HCT116 (cell line): Measurements from ENCODE around the gene RIN3. TPM values are rescaled to one million over a fixed set of nuclear protein-coding genes. Genes with fewer than 3 reads are reported as not detected.

Experiments used
- ATAC-seq: fragments of 200-7000 bp; cut with Tn5 transposase; 2 replicates; pipeline ENCODE4 v1.9.1; 2020; ENCODE audit warnings: mild to moderate bottlenecking, moderate library complexity
- BruUV-seq: library from RNA; stranded (reverse); fragments of 400-500 nt; replicated peaks from 2 replicates; lab custom pipeline; 2021; lab: Mats Ljungman, UMichigan
- CTCF ChIA-PET: fragments of 300-600 bp; sonication (Branson Sonifier 250); formaldehyde crosslinking; loops from one replicate; lab custom pipeline; 2021; ENCODE audit warnings: antibody characterized with exemption; lab: Charles Lee
- POLR2A ChIA-PET: fragments of 300-600, 350-600 bp; sonication (Branson Sonifier 250); formaldehyde crosslinking; loops from one replicate; lab custom pipeline; 2021; ENCODE audit warnings: antibody characterized with exemption; lab: Charles Lee
- RAD21 ChIA-PET, 2 experiments: fragments of 300-600 bp; sonication (Branson Sonifier 250); formaldehyde crosslinking; loops; one replicate each; lab custom pipeline; 2023; ENCODE audit warnings: low total read pairs in 2 of 2; ENCODE audit not compliant: uncharacterized antibody in 2 of 2, unreplicated experiment in 2 of 2, low non-redundant PET in 1 of 2; lab: Charles Lee
- DNase-seq: peaks from one replicate; pipeline ENCODE4 v3.0.0-alpha.2; 2010; ENCODE audit warnings: low read depth, low spot score
- H2AFZ ChIP-seq: fragments of 200-600 bp; shearing (Covaris generic), sonication (generic); 2 replicates; pipeline ENCODE4 v1.6.1; 2017; ENCODE audit warnings: low read depth, mixed run types, mixed read lengths, antibody characterized with exemption, low read length; ENCODE audit not compliant: poor library complexity, severe bottlenecking
- H3K27ac ChIP-seq: 2 replicates; pipeline ENCODE4 v1.5.1; 2012; ENCODE audit warnings: low read depth, low read length
- H3K27me3 ChIP-seq: fragments of 200-600 bp; sonication (generic); 2 replicates; pipeline ENCODE4 v1.6.1; 2016; ENCODE audit warnings: mixed run types, low read length, mixed read lengths; ENCODE audit not compliant: insufficient read depth
- H3K36me3 ChIP-seq, 2 experiments: fragments of 200-500 bp in 1 of 2; fragments of 200-600 bp in 1 of 2; sonication (Bioruptor generic) in 1 of 2; sonication (generic) in 1 of 2; 2 replicates each; pipeline versions ENCODE4 v1.5.1 to v1.6.1; 2014 to 2016; ENCODE audit warnings: low read length in 2 of 2, inconsistent platforms in 1 of 2, mixed read lengths in 1 of 2, mixed run types in 1 of 2; ENCODE audit not compliant: insufficient read depth in 2 of 2, control insufficient read depth in 1 of 2
- H3K4me1 ChIP-seq, 2 experiments: fragments of 200-600 bp in 1 of 2; sonication (generic) in 1 of 2; 2 replicates each; pipeline versions ENCODE4 v1.5.1 to v1.6.1; 2012 to 2017; ENCODE audit warnings: low read length in 2 of 2, inconsistent platforms in 1 of 2, mild to moderate bottlenecking in 1 of 2, mixed read lengths in 1 of 2, mixed run types in 1 of 2, moderate library complexity in 1 of 2; ENCODE audit not compliant: insufficient read depth in 2 of 2, control insufficient read depth in 1 of 2
- H3K4me2 ChIP-seq: fragments of 200-600 bp; sonication (generic); 2 replicates; pipeline ENCODE4 v1.6.1; 2017; ENCODE audit warnings: mixed run types, low read length, mixed read lengths
- H3K4me3 ChIP-seq, 2 experiments: fragments of 200-600 bp in 1 of 2; sonication (generic) in 1 of 2; replicated peaks in 1 of 2; 2 replicates each; pipeline ENCODE4 v1.5.1; 2011 to 2016; ENCODE audit warnings: low read length in 2 of 2, control low read depth in 1 of 2, low read depth in 1 of 2, mild to moderate bottlenecking in 1 of 2, mixed read lengths in 1 of 2, mixed run types in 1 of 2
- H3K79me2 ChIP-seq: fragments of 200-600 bp; sonication (generic); 2 replicates; pipeline ENCODE4 v1.6.1; 2017; ENCODE audit warnings: mild to moderate bottlenecking, mixed run types, low read length, moderate library complexity, mixed read lengths; ENCODE audit not compliant: insufficient read depth
- H3K9ac ChIP-seq: fragments of 200-600 bp; sonication (generic); 2 replicates; pipeline ENCODE4 v1.6.1; 2016; ENCODE audit warnings: low read length, mixed read lengths
- H3K9me2 ChIP-seq: fragments of 200-600 bp; sonication (generic), shearing (Covaris generic); 2 replicates; pipeline ENCODE4 v1.6.1; 2017; ENCODE audit warnings: mixed run types, mild to moderate bottlenecking, moderate library complexity; ENCODE audit not compliant: insufficient read depth
- H3K9me3 ChIP-seq, 2 experiments: fragments of 200-500 bp in 1 of 2; fragments of 200-600 bp in 1 of 2; sonication (Bioruptor generic) in 1 of 2; sonication (generic) in 1 of 2; 2 replicates each; pipeline ENCODE4 v1.6.1; 2014 to 2017; ENCODE audit warnings: low read length in 2 of 2, mixed read lengths in 2 of 2, inconsistent platforms in 1 of 2, low read depth in 1 of 2, mild to moderate bottlenecking in 1 of 2, mixed run types in 1 of 2, moderate library complexity in 1 of 2; ENCODE audit not compliant: control insufficient read depth in 1 of 2, insufficient read depth in 1 of 2
- H4K20me1 ChIP-seq: fragments of 200-600 bp; sonication (generic), shearing (Covaris generic); 2 replicates; pipeline ENCODE4 v1.6.1; 2017; ENCODE audit warnings: mixed run types, mild to moderate bottlenecking, moderate library complexity; ENCODE audit not compliant: insufficient read depth
- CEBPB ChIP-seq: IDR thresholded peaks from 2 replicates; pipeline ENCODE4 v1.6.1; 2012; ENCODE audit warnings: low read depth
- ELF1 ChIP-seq: IDR thresholded peaks from 2 replicates; pipeline ENCODE4 v1.6.1; 2012; ENCODE audit warnings: low read depth, borderline replicate concordance
- EZH2 ChIP-seq: fragments of 200-600 bp; sonication (generic); IDR thresholded peaks from 2 replicates; pipeline ENCODE4 v1.6.1; 2017; ENCODE audit warnings: antibody characterized with exemption, mixed run types
- EZH2phosphoT487 ChIP-seq: fragments of 200-600 bp; IDR thresholded peaks from 2 replicates; pipeline ENCODE4 v1.6.1; 2018; ENCODE audit warnings: antibody characterized with exemption, borderline replicate concordance
- MAX ChIP-seq: IDR thresholded peaks from 2 replicates; pipeline ENCODE4 v1.6.1; 2012
- RAD21 ChIP-seq: IDR thresholded peaks from 2 replicates; pipeline ENCODE4 v1.6.1; 2012; ENCODE audit warnings: low read depth, mild to moderate bottlenecking
- TCF7L2 ChIP-seq: IDR thresholded peaks from 2 replicates; pipeline ENCODE4 v1.7.0; 2011; ENCODE audit warnings: borderline replicate concordance, inconsistent platforms; ENCODE audit not compliant: insufficient read depth, insufficient read length; ENCODE audit errors: extremely low read depth
- YY1 ChIP-seq: IDR thresholded peaks from 2 replicates; pipeline ENCODE4 v1.6.1; 2011; ENCODE audit warnings: low read length, low read depth, moderate library complexity, mild to moderate bottlenecking; ENCODE audit not compliant: insufficient replicate concordance; ENCODE audit errors: extremely low read depth
- ZBTB33 ChIP-seq: IDR thresholded peaks from 2 replicates; pipeline ENCODE4 v1.6.1; 2011; ENCODE audit warnings: mild to moderate bottlenecking, low read length, moderate library complexity; ENCODE audit not compliant: insufficient replicate concordance; ENCODE audit errors: extremely low read depth
- ZFX ChIP-seq: fragments of 450-650 bp; IDR thresholded peaks from 2 replicates; pipeline ENCODE4 v1.6.1; 2017
- ZNF274 ChIP-seq: fragments of 200-500 bp; sonication (Bioruptor generic); IDR thresholded peaks from 2 replicates; pipeline ENCODE4 v1.6.1; 2014; ENCODE audit warnings: mild to moderate bottlenecking, low read depth, low read length, inconsistent platforms
- intact Hi-C: fragments of 100-400 bp; cut with micrococcal nuclease; formaldehyde crosslinking; loops from 2 replicates; pipeline ENCODE4 v1.10.0; 2022
- total RNA-seq: library from RNA; stranded (reverse); gene quantifications from one replicate; pipeline ENCODE4 v1.2.1, GENCODE V29; 2021; ENCODE audit not compliant: unreplicated experiment

Gene RIN3
- total RNA-seq, 1 experiment from 2014 or later = 22.2 TPM

GRCh38 chr14:92491782-92492181, 21.8 kb upstream of the RIN3 start (continued):
- no peak for TF ChIP-seq YY1

GRCh38 chr14:92492258-92492657, 21.3 kb upstream of the RIN3 start:
- Histone ChIP-seq H3K9me3 (no peaks in the 10 kb centered on the region), H2AFZ (no peak overlapping the region), H3K9me2 (no peaks in the 10 kb centered on the region), H3K4me2 (no peak overlapping the region), H3K9ac (no peak overlapping the region), H4K20me1 (no peaks in the 10 kb centered on the region), H3K4me3 (no peak overlapping the region), H3K27me3 (no peaks in the 10 kb centered on the region), H3K4me1 (no peaks in the 10 kb centered on the region), H3K79me2 (no peaks in the 10 kb centered on the region), H3K36me3 (no peaks in the 10 kb centered on the region), H3K27ac (no peak overlapping the region)
- ATAC-seq = no peak
- TF ChIP-seq CEBPB = no peak
- TF ChIP-seq ZNF274 = no peak
- TF ChIP-seq RAD21 = no peak
- TF ChIP-seq ZFX = no peak
- no peak for TF ChIP-seq ELF1
- TF ChIP-seq MAX = no peak
- TF ChIP-seq YY1 = no peak
- no peak for TF ChIP-seq TCF7L2
- no peak for TF ChIP-seq EZH2phosphoT487
- no peak for TF ChIP-seq ZBTB33
- TF ChIP-seq EZH2 = no peak
- ChIA-PET POLR2A (no interaction called here), RAD21 (no interaction called here), CTCF (no interaction called here)
- no TSS peak for BruUV-seq
- intact Hi-C loops = no loop called here
- no peak for DNase-seq
